ENCODE results near the gene ALK.

The ALK gene

GRCh38 chr2:29627279-29627711 lies 294.1 kb downstream of the ALK start:
- H3K36me3 ChIP-seq (ENCODE audit: control insufficient read depth, insufficient read depth, low read length): no peaks in the 10 kb centered on the region
- H3K27me3 ChIP-seq (ENCODE audit: control insufficient read depth, insufficient read depth, low read length): no peaks in the 10 kb centered on the region
- no peak overlapping the region for H3K9ac ChIP-seq (ENCODE audit: low read depth, low read length)
- peak overlapping the region; percentile 62 for H3K27ac ChIP-seq (ENCODE audit: low read depth, low read length)
- peaks cover 17% of the 10 kb centered on the region for H3K4me1 ChIP-seq (ENCODE audit: control insufficient read depth, insufficient read depth, low read length)
- H3K4me3 ChIP-seq (ENCODE audit: low read depth, low read length): no peak overlapping the region
- H3K9me3 ChIP-seq (ENCODE audit: control insufficient read depth, insufficient read depth, low read length): no peaks in the 10 kb centered on the region

DNA sequence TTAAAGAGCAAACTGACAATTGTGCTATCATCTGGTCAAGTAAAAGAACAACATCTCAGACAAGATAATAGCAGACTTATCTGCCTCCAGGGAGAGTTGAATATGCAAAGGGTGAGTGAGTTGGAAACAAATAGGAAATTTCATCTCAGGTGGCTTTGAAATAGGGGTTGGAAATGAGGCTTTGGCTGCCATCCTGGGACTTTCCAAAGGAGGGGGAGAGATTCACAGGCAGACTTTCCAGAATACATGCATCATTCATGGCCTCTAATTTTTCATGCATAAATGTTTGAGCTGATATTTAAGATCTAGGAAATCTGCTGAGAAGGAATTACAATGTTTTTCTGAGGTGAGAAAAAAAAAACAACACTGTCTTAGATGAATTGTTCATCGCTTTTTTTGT lies 300.5 kb downstream of the ALK start:
- Histone ChIP-seq H3K36me3 (ENCODE audit: control insufficient read depth, insufficient read depth, low read length) (no peaks in the 10 kb centered on the region), H3K27me3 (ENCODE audit: control insufficient read depth, insufficient read depth, low read length) (no peaks in the 10 kb centered on the region), H3K9me3 (ENCODE audit: control insufficient read depth, insufficient read depth, low read length) (no peaks in the 10 kb centered on the region), H3K9ac (ENCODE audit: low read depth, low read length) (no peak overlapping the region), H3K4me3 (ENCODE audit: low read depth, low read length) (no peak overlapping the region), H3K27ac (ENCODE audit: low read depth, low read length) (no peak overlapping the region), H3K4me1 (ENCODE audit: control insufficient read depth, insufficient read depth, low read length) (no peaks in the 10 kb centered on the region)

- H3K36me3 ChIP-seq (ENCODE audit: control insufficient read depth, insufficient read depth, low read length): no peaks in the 10 kb centered on the region
- H3K4me1 ChIP-seq (ENCODE audit: control insufficient read depth, insufficient read depth, low read length): no peaks in the 10 kb centered on the region
- H3K4me3 ChIP-seq (ENCODE audit: low read depth, low read length): no peak overlapping the region
- no peaks in the 10 kb centered on the region for H3K27me3 ChIP-seq (ENCODE audit: control insufficient read depth, insufficient read depth, low read length)
- H3K9ac ChIP-seq (ENCODE audit: low read depth, low read length): no peak overlapping the region
- no peak overlapping the region for H3K27ac ChIP-seq (ENCODE audit: low read depth, low read length)
- no peaks in the 10 kb centered on the region for H3K9me3 ChIP-seq (ENCODE audit: control insufficient read depth, insufficient read depth, low read length)
Observed at GRCh38 chr2:29619689-29620088, 301.7 kb downstream of the ALK start.

DNA sequence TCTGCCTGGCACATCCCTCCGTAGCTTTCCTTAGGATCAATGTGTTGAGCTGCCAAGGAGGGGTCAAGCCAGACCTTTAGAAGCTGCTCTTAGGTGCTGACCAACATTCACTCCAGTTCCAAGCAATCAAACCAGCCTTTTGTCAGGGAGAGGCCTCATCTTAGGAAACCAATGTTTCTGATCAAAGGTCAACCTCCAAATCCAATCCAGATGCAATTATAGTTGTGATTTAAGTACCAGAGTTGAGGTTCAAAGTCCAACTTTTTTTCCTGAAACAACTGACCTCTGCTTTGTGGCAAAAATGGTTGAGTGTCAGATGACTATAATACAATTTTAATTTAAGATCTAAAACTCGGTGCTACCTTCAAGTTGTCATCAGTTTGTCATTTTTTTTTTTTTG lies 303.4 kb downstream of the ALK start:
- Histone ChIP-seq H3K27me3 (ENCODE audit: control insufficient read depth, insufficient read depth, low read length) (no peaks in the 10 kb centered on the region), H3K4me1 (ENCODE audit: control insufficient read depth, insufficient read depth, low read length) (no peaks in the 10 kb centered on the region), H3K36me3 (ENCODE audit: control insufficient read depth, insufficient read depth, low read length) (no peaks in the 10 kb centered on the region), H3K4me3 (ENCODE audit: low read depth, low read length) (no peak overlapping the region), H3K9ac (ENCODE audit: low read depth, low read length) (no peak overlapping the region), H3K9me3 (ENCODE audit: control insufficient read depth, insufficient read depth, low read length) (no peaks in the 10 kb centered on the region), H3K27ac (ENCODE audit: low read depth, low read length) (no peak overlapping the region)

DNA sequence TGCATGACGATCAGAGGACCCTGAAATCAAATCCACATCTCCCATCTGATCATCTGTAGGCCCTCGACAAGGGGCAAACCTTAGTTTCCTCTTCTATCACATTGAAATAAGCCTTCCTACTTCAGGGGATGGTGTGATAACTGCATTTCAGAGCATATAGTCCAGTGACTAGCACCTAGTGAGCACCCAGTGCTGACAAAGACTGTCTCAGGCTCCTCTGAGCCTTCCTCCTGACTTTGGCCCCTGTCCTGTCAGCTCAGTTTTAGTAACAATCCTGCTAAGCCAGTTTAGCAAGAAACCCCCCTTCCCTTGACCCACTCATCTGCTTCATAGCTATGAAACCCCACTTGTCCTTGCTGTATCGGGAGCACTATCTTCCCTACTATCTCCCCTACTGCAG lies 304.0 kb downstream of the ALK start:
- Histone ChIP-seq H3K4me3 (ENCODE audit: low read depth, low read length) (no peak overlapping the region), H3K9ac (ENCODE audit: low read depth, low read length) (no peak overlapping the region), H3K27ac (ENCODE audit: low read depth, low read length) (no peak overlapping the region), H3K4me1 (ENCODE audit: control insufficient read depth, insufficient read depth, low read length) (0 out of 2 replicates have a peak, but pooled peaks cover 3% of the 10 kb centered on the region), H3K9me3 (ENCODE audit: control insufficient read depth, insufficient read depth, low read length) (no peaks in the 10 kb centered on the region), H3K36me3 (ENCODE audit: control insufficient read depth, insufficient read depth, low read length) (no peaks in the 10 kb centered on the region), H3K27me3 (ENCODE audit: control insufficient read depth, insufficient read depth, low read length) (no peaks in the 10 kb centered on the region)

- H3K36me3 ChIP-seq (ENCODE audit: control insufficient read depth, insufficient read depth, low read length): no peaks in the 10 kb centered on the region
- no peaks in the 10 kb centered on the region for H3K27me3 ChIP-seq (ENCODE audit: control insufficient read depth, insufficient read depth, low read length)
- H3K9ac ChIP-seq (ENCODE audit: low read depth, low read length): no peak overlapping the region
- no peak overlapping the region for H3K4me3 ChIP-seq (ENCODE audit: low read depth, low read length)
- 0 out of 2 replicates have a peak, but pooled peaks cover 3% of the 10 kb centered on the region for H3K4me1 ChIP-seq (ENCODE audit: control insufficient read depth, insufficient read depth, low read length)
- H3K9me3 ChIP-seq (ENCODE audit: control insufficient read depth, insufficient read depth, low read length): no peaks in the 10 kb centered on the region
- H3K27ac ChIP-seq (ENCODE audit: low read depth, low read length): no peak overlapping the region
Observed at GRCh38 chr2:29616569-29616968, 304.8 kb downstream of the ALK start.

DNA sequence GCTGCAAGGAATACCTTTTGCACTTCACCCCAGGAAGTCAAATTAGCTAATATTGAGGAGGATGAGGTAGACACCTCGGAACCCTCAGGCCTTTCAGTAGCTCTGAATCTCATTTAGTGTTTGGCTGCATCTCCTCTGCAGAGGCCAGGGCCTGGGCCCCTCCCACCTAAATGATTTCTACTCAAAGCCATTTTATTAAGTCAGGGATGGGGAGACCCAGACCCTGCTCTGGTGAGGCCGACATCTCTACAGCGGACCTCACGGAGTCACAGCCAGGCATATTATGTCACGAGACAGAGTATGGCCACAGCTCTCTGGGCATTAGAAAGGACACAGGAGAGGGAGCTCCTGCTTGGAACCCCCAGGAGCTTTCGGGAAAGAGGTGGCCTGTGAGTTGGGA lies 305.5 kb downstream of the ALK start:
- Histone ChIP-seq H3K4me1 (ENCODE audit: control insufficient read depth, insufficient read depth, low read length) (0 out of 2 replicates have a peak, but pooled peaks cover 3% of the 10 kb centered on the region), H3K9me3 (ENCODE audit: control insufficient read depth, insufficient read depth, low read length) (no peaks in the 10 kb centered on the region), H3K36me3 (ENCODE audit: control insufficient read depth, insufficient read depth, low read length) (no peaks in the 10 kb centered on the region), H3K27ac (ENCODE audit: low read depth, low read length) (no peak overlapping the region), H3K27me3 (ENCODE audit: control insufficient read depth, insufficient read depth, low read length) (no peaks in the 10 kb centered on the region), H3K4me3 (ENCODE audit: low read depth, low read length) (no peak overlapping the region), H3K9ac (ENCODE audit: low read depth, low read length) (no peak overlapping the region)

GRCh38 chr2:29615183-29615582 lies 306.2 kb downstream of the ALK start:
- H3K4me1 ChIP-seq (ENCODE audit: control insufficient read depth, insufficient read depth, low read length): 0 out of 2 replicates have a peak, but pooled peaks cover 3% of the 10 kb centered on the region
- no peaks in the 10 kb centered on the region for H3K9me3 ChIP-seq (ENCODE audit: control insufficient read depth, insufficient read depth, low read length)
- H3K9ac ChIP-seq (ENCODE audit: low read depth, low read length): no peak overlapping the region
- H3K27me3 ChIP-seq (ENCODE audit: control insufficient read depth, insufficient read depth, low read length): no peaks in the 10 kb centered on the region
- H3K4me3 ChIP-seq (ENCODE audit: low read depth, low read length): no peak overlapping the region
- H3K36me3 ChIP-seq (ENCODE audit: control insufficient read depth, insufficient read depth, low read length): no peaks in the 10 kb centered on the region
- H3K27ac ChIP-seq (ENCODE audit: low read depth, low read length): no peak overlapping the region

GRCh38 chr2:29614295-29614830 lies 307.0 kb downstream of the ALK start:
- Histone ChIP-seq H3K9me3 (ENCODE audit: control insufficient read depth, insufficient read depth, low read length) (no peaks in the 10 kb centered on the region), H3K27me3 (ENCODE audit: control insufficient read depth, insufficient read depth, low read length) (no peaks in the 10 kb centered on the region), H3K9ac (ENCODE audit: low read depth, low read length) (no peak overlapping the region), H3K27ac (ENCODE audit: low read depth, low read length) (no peak overlapping the region), H3K4me1 (ENCODE audit: control insufficient read depth, insufficient read depth, low read length) (0 out of 2 replicates have a peak, but pooled peaks cover 3% of the 10 kb centered on the region), H3K4me3 (ENCODE audit: low read depth, low read length) (no peak overlapping the region), H3K36me3 (ENCODE audit: control insufficient read depth, insufficient read depth, low read length) (no peaks in the 10 kb centered on the region)

DNA sequence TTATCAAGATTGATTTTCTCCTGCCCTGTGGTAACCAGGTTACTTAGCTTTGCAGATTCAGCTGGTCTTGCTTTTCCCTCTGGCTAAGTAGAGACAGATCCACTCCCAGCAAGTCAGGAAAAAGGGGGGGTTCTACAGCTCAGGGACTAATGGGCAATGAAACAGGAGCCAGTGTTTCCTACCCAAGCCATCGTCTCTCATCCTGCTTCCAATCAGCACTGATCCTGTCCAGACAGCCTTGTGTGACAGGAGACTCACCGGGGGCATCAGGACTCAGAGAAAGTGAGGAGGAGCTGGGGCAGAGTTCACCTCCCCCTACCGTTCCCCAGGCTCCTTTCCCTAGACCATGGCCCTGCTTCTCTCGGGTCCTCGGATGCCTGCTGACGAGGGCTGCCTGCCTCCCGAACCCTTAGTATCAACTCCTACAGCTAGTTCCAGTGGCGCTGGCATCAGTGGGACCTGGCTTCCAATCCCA lies 307.6 kb downstream of the ALK start:
- Histone ChIP-seq H3K36me3 (ENCODE audit: control insufficient read depth, insufficient read depth, low read length) (no peaks in the 10 kb centered on the region), H3K9me3 (ENCODE audit: control insufficient read depth, insufficient read depth, low read length) (no peaks in the 10 kb centered on the region), H3K27ac (ENCODE audit: low read depth, low read length) (no peak overlapping the region), H3K4me3 (ENCODE audit: low read depth, low read length) (no peak overlapping the region), H3K4me1 (ENCODE audit: control insufficient read depth, insufficient read depth, low read length) (0 out of 2 replicates have a peak, but pooled peaks cover 3% of the 10 kb centered on the region), H3K27me3 (ENCODE audit: control insufficient read depth, insufficient read depth, low read length) (no peaks in the 10 kb centered on the region), H3K9ac (ENCODE audit: low read depth, low read length) (no peak overlapping the region)

- Histone ChIP-seq H3K4me3 (ENCODE audit: low read depth, low read length) (no peak overlapping the region), H3K36me3 (ENCODE audit: control insufficient read depth, insufficient read depth, low read length) (no peaks in the 10 kb centered on the region), H3K27ac (ENCODE audit: low read depth, low read length) (no peak overlapping the region), H3K4me1 (ENCODE audit: control insufficient read depth, insufficient read depth, low read length) (0 out of 2 replicates have a peak, but pooled peaks cover 3% of the 10 kb centered on the region), H3K9ac (ENCODE audit: low read depth, low read length) (no peak overlapping the region), H3K9me3 (ENCODE audit: control insufficient read depth, insufficient read depth, low read length) (no peaks in the 10 kb centered on the region), H3K27me3 (ENCODE audit: control insufficient read depth, insufficient read depth, low read length) (no peaks in the 10 kb centered on the region)
Observed at GRCh38 chr2:29613067-29613466, 308.3 kb downstream of the ALK start.

All from HUES48 (cell line).